Measurements from ENCODE around the gene CCDC152.

Gene CCDC152

DNA sequence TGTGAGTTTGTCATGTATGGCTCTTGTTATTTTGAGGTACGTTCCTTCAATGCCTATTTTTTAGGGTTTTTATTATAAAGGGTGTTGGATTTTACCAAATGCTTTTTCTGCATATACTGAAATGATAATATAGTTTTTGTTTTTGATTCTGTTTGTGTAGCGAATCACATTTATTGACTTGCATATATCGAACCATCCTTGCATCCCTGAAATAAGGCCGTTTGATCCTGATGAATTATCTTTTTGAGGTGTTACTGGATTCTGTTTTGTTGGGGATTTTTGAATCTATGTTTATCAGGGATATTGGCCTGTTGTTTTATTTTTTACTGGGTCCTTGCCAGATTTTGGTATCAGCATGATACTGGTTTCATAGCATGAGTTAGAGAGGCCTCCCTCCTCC is 29.1 kb downstream of the CCDC152 start:
- Histone ChIP-seq H3K27me3 (ENCODE audit: control insufficient read depth, insufficient read depth, low read length) (no peaks in the 10 kb centered on the region), H3K4me1 (ENCODE audit: control insufficient read depth, low read depth, low read length) (no peaks in the 10 kb centered on the region), H3K9ac (ENCODE audit: low read length) (no peak overlapping the region), H3K27ac (ENCODE audit: low read length) (no peak overlapping the region), H3K36me3 (ENCODE audit: control insufficient read depth, low read depth, low read length) (no peaks in the 10 kb centered on the region), H3K4me3 (ENCODE audit: low read length) (no peak overlapping the region), H3K9me3 (ENCODE audit: control insufficient read depth, low read depth, low read length) (peaks cover 4% of the 10 kb centered on the region)

DNA sequence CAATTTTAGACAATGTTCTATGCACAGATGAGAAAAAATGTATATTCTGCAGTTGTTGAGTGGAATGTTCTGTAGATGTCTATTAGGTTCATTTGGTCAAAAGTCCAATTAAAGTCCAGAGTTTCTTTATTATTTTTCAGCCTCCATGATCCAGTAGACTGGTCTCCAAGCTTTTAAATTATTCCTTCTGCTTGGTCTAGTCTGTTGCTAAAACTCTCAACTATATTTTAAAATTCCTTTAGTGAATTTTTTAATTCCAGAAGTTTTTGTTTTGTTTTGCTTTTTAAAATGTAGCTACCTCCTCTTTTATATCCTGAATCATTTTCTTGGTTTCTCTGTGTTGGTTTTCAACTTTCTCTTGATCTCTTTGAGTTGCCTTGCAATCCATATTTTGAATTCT is 30.5 kb downstream of the CCDC152 start:
- no peak overlapping the region for H3K27ac ChIP-seq (ENCODE audit: low read length)
- no peaks in the 10 kb centered on the region for H3K4me1 ChIP-seq (ENCODE audit: control insufficient read depth, low read depth, low read length)
- no peaks in the 10 kb centered on the region for H3K27me3 ChIP-seq (ENCODE audit: control insufficient read depth, insufficient read depth, low read length)
- no peak overlapping the region for H3K9ac ChIP-seq (ENCODE audit: low read length)
- H3K36me3 ChIP-seq (ENCODE audit: control insufficient read depth, low read depth, low read length) = no peaks in the 10 kb centered on the region
- no peak overlapping the region for H3K4me3 ChIP-seq (ENCODE audit: low read length)
- peaks cover 4% of the 10 kb centered on the region for H3K9me3 ChIP-seq (ENCODE audit: control insufficient read depth, low read depth, low read length)

DNA sequence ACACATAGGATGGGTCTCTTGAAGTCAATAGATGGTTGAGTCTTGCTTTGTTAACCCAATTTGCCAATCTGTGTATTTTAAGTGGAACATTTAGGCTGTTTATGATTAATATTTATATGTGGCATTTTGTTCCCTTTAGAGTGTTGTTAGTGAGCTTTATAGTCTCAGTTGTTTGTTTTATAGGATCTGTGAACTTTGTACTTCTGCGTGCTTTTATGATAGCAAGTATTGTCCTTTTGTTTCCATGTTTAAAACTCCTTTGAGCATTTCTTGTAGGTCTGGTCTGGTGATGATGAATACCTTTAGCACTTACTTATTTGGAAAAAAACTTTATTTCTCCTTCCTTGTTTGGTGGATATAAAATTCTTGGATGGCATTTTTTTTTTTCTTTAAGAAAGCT is 31.2 kb downstream of the CCDC152 start:
- Histone ChIP-seq H3K36me3 (ENCODE audit: control insufficient read depth, low read depth, low read length) (no peaks in the 10 kb centered on the region), H3K27me3 (ENCODE audit: control insufficient read depth, insufficient read depth, low read length) (no peaks in the 10 kb centered on the region), H3K9me3 (ENCODE audit: control insufficient read depth, low read depth, low read length) (peaks cover 4% of the 10 kb centered on the region), H3K9ac (ENCODE audit: low read length) (no peak overlapping the region), H3K4me3 (ENCODE audit: low read length) (no peak overlapping the region), H3K27ac (ENCODE audit: low read length) (no peak overlapping the region), H3K4me1 (ENCODE audit: control insufficient read depth, low read depth, low read length) (no peaks in the 10 kb centered on the region)

DNA sequence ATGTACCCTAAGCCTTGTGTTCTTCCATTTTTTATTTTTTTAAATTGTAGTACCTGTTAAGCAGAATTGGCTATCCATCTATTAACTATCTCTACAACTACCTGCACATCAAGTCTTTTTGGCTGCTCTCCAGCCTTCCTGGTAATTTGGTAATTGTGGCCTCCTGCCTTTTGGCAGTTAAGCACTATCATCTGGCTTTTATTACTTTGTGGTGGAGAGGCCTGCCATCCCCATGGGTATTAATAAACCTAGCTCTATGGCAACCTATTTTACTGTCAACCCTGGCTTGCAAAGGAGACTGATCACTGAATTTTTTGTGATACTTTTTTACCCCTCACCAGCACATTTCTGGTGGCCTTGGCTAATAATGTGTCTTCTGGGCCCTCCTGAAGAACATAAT is 34.5 kb downstream of the CCDC152 start:
- no peaks in the 10 kb centered on the region for H3K36me3 ChIP-seq (ENCODE audit: control insufficient read depth, low read depth, low read length)
- H3K9me3 ChIP-seq (ENCODE audit: control insufficient read depth, low read depth, low read length) = peaks cover 4% of the 10 kb centered on the region
- H3K27me3 ChIP-seq (ENCODE audit: control insufficient read depth, insufficient read depth, low read length) = no peaks in the 10 kb centered on the region
- no peak overlapping the region for H3K27ac ChIP-seq (ENCODE audit: low read length)
- no peak overlapping the region for H3K4me3 ChIP-seq (ENCODE audit: low read length)
- no peaks in the 10 kb centered on the region for H3K4me1 ChIP-seq (ENCODE audit: control insufficient read depth, low read depth, low read length)
- no peak overlapping the region for H3K9ac ChIP-seq (ENCODE audit: low read length)

DNA sequence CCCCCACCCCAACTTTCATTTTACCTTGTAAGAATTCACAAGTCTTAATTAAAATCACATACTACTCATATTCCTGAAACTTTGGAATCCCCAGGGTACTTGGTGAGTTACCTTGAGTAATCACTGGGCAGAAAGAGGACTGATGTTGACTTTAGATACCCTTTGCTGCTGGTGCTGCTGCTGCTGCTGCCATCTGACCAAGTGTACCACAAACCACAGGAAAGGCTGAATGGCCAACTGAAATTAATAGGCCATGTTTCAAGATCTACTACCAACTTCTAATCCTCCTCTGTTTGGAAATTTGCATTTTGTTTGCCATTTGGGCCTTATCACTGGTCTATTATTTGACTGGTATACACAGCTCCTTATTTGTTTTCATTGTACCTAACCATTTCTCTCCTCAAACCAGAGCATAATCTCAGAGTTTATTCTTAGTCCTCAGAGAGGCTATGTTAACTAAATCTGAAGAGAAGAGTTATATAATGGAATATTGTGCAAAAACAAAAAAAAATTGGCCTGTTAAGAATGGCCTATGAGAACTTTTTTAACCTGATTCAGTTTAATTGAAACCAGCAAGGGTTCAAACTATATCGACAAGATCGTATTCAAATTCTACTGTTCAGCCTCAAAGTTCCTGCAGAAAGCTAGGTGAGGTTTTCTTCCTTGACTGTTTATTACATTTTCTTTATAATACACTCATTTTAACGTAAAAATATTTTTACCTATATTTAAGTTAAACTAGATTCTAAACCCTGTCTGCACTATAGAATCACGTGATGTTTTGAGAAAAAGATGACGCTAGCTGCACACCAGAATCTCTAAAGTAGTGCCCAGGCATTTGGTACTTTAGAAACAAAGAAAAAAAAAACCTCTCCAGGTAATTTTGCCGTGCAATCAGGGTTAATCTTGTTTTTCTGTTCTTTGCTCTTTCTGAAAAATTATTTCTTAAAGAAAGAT is 41.9 kb downstream of the CCDC152 start:
- no peaks in the 10 kb centered on the region for H3K4me1 ChIP-seq (ENCODE audit: control insufficient read depth, low read depth, low read length)
- H3K27ac ChIP-seq (ENCODE audit: low read length) = no peak overlapping the region
- no peak overlapping the region for H3K4me3 ChIP-seq (ENCODE audit: low read length)
- H3K9me3 ChIP-seq (ENCODE audit: control insufficient read depth, low read depth, low read length) = no peaks in the 10 kb centered on the region
- peaks cover 4% of the 10 kb centered on the region for H3K36me3 ChIP-seq (ENCODE audit: control insufficient read depth, low read depth, low read length)
- no peaks in the 10 kb centered on the region for H3K27me3 ChIP-seq (ENCODE audit: control insufficient read depth, insufficient read depth, low read length)
- H3K9ac ChIP-seq (ENCODE audit: low read length) = no peak overlapping the region

DNA sequence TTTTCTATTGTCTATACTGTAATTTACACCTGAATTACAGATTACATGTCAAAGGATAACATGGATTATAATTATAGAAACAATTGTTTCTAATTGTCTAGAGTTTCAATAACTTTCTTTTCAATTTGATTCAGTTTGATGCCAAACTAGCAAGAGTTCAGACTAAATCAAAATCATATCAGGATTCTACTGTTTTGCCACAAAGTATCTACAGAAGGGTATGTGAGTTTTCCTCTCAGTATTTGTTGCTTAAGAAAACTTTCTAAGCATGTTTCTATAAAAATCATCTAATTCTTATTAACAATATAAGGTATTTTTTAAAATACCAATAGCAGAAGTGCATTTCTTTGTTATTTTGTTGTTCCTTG is 42.6 kb downstream of the CCDC152 start:
- Histone ChIP-seq H3K9ac (ENCODE audit: low read length) (no peak overlapping the region), H3K36me3 (ENCODE audit: control insufficient read depth, low read depth, low read length) (peaks cover 4% of the 10 kb centered on the region), H3K9me3 (ENCODE audit: control insufficient read depth, low read depth, low read length) (no peaks in the 10 kb centered on the region), H3K27ac (ENCODE audit: low read length) (no peak overlapping the region), H3K4me3 (ENCODE audit: low read length) (no peak overlapping the region), H3K27me3 (ENCODE audit: control insufficient read depth, insufficient read depth, low read length) (no peaks in the 10 kb centered on the region), H3K4me1 (ENCODE audit: control insufficient read depth, low read depth, low read length) (no peaks in the 10 kb centered on the region)

DNA sequence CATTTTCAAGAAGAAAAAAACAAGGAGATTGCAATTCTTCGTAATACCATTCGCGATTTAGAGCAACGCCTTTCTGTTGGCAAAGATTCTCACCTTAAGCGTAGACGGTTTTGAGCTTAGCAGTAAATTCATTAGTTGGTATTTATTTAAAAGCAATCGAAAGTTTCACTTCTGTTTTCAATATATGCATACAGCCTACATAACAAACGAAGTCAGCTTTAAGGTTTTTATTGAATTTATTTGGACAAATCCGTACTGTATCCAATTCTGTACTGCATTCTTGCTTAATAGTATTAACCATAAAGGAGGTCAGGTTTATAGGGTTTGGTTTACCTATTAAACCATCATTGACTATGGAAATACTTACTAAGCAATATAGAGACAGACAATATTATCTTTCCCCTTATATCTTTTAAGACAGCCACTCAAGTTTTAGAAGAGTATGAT is 43.1 kb downstream of the CCDC152 start:
- Histone ChIP-seq H3K27ac (ENCODE audit: low read length) (no peak overlapping the region), H3K4me1 (ENCODE audit: control insufficient read depth, low read depth, low read length) (no peaks in the 10 kb centered on the region), H3K9ac (ENCODE audit: low read length) (no peak overlapping the region), H3K4me3 (ENCODE audit: low read length) (no peak overlapping the region), H3K36me3 (ENCODE audit: control insufficient read depth, low read depth, low read length) (peaks cover 4% of the 10 kb centered on the region), H3K27me3 (ENCODE audit: control insufficient read depth, insufficient read depth, low read length) (no peaks in the 10 kb centered on the region), H3K9me3 (ENCODE audit: control insufficient read depth, low read depth, low read length) (no peaks in the 10 kb centered on the region)

DNA sequence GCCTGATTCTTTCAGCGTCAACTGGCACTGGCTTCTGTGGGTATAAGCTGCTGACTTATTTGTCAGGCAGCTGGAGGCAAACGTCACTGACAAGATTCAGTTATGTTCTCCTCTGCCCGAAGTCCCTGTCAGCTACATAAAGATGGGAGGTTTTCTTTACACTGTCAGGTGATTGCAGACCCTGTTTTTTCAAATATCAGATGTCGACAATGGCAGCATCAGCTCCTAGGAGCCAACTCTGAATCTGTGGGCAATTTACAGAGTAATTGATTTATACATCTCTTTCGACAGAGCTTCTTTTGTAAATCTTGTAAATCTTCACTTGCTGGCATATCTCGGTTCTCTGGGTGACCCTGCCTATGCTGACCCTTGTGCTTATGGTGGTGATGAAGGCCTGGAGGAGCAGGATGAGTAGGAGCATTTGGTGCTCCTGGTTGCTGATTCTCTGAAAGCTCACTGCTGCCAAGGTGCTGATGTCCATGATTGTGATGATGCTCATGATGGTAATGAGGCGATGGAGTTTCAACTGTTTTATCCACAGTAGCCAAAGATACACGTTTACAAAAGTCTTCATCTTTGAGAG is 44.2 kb downstream of the CCDC152 start:
- no peak overlapping the region for H3K9ac ChIP-seq (ENCODE audit: low read length)
- H3K9me3 ChIP-seq (ENCODE audit: control insufficient read depth, low read depth, low read length) = no peaks in the 10 kb centered on the region
- no peaks in the 10 kb centered on the region for H3K27me3 ChIP-seq (ENCODE audit: control insufficient read depth, insufficient read depth, low read length)
- no peak overlapping the region for H3K4me3 ChIP-seq (ENCODE audit: low read length)
- H3K4me1 ChIP-seq (ENCODE audit: control insufficient read depth, low read depth, low read length) = no peaks in the 10 kb centered on the region
- H3K27ac ChIP-seq (ENCODE audit: low read length) = no peak overlapping the region
- peaks cover 4% of the 10 kb centered on the region for H3K36me3 ChIP-seq (ENCODE audit: control insufficient read depth, low read depth, low read length)

DNA sequence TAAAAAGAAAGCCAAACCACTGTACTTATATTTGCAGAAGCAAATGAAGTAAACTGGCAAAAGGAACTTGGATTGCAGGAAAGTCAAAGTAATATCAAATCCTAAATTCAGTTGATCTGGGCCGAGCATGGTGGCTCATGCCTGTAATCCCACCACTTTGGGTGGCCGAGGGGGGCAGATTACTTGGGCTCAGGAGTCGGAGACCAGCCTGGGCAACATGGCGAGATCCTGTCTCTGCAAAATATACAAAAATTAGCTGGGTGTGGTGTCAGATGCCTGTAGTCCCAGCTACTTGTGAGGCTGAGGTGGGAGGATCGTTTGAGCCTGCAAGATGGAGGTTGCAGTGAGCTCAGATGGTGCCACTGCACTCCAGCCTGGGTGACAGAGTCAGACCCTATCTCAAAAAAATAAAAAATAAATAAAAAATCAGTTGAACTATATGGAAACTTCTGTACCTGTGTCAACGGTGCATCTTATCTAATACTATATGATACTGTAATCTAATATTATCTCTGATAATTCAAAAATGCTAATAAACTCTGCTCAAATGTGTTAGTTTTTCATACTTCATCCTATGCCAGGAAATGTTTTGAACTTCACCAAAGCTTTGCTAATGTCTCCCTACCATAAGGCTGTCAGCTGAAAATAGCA is 45.0 kb downstream of the CCDC152 start:
- peaks cover 4% of the 10 kb centered on the region for H3K36me3 ChIP-seq (ENCODE audit: control insufficient read depth, low read depth, low read length)
- no peak overlapping the region for H3K27ac ChIP-seq (ENCODE audit: low read length)
- no peaks in the 10 kb centered on the region for H3K27me3 ChIP-seq (ENCODE audit: control insufficient read depth, insufficient read depth, low read length)
- no peak overlapping the region for H3K9ac ChIP-seq (ENCODE audit: low read length)
- H3K9me3 ChIP-seq (ENCODE audit: control insufficient read depth, low read depth, low read length) = no peaks in the 10 kb centered on the region
- no peak overlapping the region for H3K4me3 ChIP-seq (ENCODE audit: low read length)
- no peaks in the 10 kb centered on the region for H3K4me1 ChIP-seq (ENCODE audit: control insufficient read depth, low read depth, low read length)

DNA sequence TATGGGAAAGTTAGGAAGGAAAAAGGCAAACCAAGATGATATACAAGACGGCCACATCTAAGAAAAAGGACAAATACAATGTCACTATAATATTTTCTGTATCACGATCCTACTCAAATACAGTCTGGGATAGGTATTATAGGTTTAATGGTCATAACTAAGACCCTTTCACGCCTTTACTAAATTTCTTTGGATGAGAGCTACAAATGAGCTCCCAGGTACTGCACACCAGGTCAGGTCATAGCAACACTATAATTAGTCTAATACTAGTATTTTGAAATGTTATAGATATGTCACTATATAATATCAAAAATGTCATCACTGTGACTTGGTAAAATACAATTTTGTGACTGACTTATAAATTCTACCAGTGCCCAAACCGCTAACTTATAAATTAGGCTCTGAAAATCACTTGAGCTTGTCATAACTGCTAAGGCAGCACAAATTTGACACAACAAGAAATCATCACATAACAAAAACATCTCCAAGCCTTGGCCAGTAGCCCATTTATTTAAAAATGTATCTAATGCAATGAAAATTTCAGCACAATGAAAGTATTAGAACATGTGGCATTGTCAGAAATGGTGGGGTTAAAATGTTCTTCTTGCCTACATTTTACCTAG is 48.2 kb downstream of the CCDC152 start:
- Histone ChIP-seq H3K4me3 (ENCODE audit: low read length) (no peak overlapping the region), H3K9ac (ENCODE audit: low read length) (no peak overlapping the region), H3K9me3 (ENCODE audit: control insufficient read depth, low read depth, low read length) (no peaks in the 10 kb centered on the region), H3K27ac (ENCODE audit: low read length) (no peak overlapping the region), H3K4me1 (ENCODE audit: control insufficient read depth, low read depth, low read length) (peaks cover 5% of the 10 kb centered on the region), H3K27me3 (ENCODE audit: control insufficient read depth, insufficient read depth, low read length) (no peaks in the 10 kb centered on the region), H3K36me3 (ENCODE audit: control insufficient read depth, low read depth, low read length) (peaks cover 4% of the 10 kb centered on the region)

DNA sequence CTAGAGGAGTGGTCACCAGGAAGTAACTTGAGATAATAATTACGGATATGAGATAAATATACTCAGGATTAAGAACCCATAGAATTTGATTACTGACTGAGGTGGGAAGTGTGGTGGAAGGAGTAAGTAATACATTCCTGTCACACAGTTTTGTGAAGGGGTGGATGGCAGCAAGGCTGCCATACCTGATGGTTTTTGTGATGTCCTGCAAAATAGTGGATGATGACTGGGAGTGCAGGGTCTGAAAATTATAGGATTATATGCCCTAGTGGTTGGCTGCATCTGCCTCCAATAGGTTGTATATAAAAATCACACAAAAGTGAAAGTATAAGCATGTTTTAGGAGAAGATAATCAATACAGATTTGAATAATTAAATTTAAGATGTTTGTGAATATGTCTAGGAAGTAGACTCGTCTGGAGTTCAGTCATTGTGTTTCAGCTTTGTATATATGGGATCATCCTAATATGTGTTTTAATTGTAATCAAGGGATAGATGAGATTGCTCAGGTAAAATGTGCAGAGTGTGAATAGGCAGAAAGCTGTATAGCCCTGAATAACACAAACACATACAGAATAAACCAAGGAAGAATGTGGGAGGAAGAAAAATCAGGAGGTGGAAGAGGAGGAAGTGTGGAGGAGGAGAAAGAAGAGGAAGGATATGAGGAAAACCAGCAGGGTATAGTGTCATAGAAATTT is 49.5 kb downstream of the CCDC152 start:
- no peaks in the 10 kb centered on the region for H3K27me3 ChIP-seq (ENCODE audit: control insufficient read depth, insufficient read depth, low read length)
- H3K4me3 ChIP-seq (ENCODE audit: low read length) = no peak overlapping the region
- H3K27ac ChIP-seq (ENCODE audit: low read length) = no peak overlapping the region
- H3K9me3 ChIP-seq (ENCODE audit: control insufficient read depth, low read depth, low read length) = no peaks in the 10 kb centered on the region
- no peaks in the 10 kb centered on the region for H3K36me3 ChIP-seq (ENCODE audit: control insufficient read depth, low read depth, low read length)
- no peak overlapping the region for H3K9ac ChIP-seq (ENCODE audit: low read length)
- H3K4me1 ChIP-seq (ENCODE audit: control insufficient read depth, low read depth, low read length) = peaks cover 12% of the 10 kb centered on the region
